Tibial artery (tissue), 4 donors: Measurements from ENCODE around the gene UPP2.

Experiments
- DNase-seq, 2 donors: peaks; one replicate each; pipeline ENCODE4 v3.0.0-alpha.2; 2019
- H3K27ac ChIP-seq, 2 donors: fragments of 200-600 bp; sonication (generic) in 1 of 2; 1 replicate in 1 of 2; 2 replicates in 1 of 2; pipeline ENCODE4 v1.5.1; 2018 to 2019; ENCODE audit warnings: mild to moderate bottlenecking in 1 of 2
- H3K27me3 ChIP-seq, 2 donors: fragments of 200-600 bp; sonication (generic) in 1 of 2; one replicate each; pipeline versions ENCODE4 v1.5.1 to v1.6.0; 2016 to 2019
- H3K36me3 ChIP-seq, 3 donors: fragments of 200-600 bp; sonication (generic) in 2 of 3; one replicate each; pipeline ENCODE4 v1.5.1; 2016 to 2019; ENCODE audit warnings: mild to moderate bottlenecking in 2 of 3
- H3K4me1 ChIP-seq, 4 donors: fragments of 200-600 bp; sonication (generic) in 2 of 4; 1 replicate in 3 of 4; 2 replicates in 1 of 4; pipeline ENCODE4 v1.5.1; 2016 to 2019
- H3K4me3 ChIP-seq, 2 donors: fragments of 200-600 bp; sonication (generic) in 1 of 2; 1 replicate in 1 of 2; 2 replicates in 1 of 2; pipeline ENCODE4 v1.5.1; 2018 to 2019; ENCODE audit warnings: mild to moderate bottlenecking in 2 of 2
- H3K9me3 ChIP-seq, 3 donors: fragments of 200-600 bp; sonication (generic) in 1 of 3; one replicate each; pipeline ENCODE4 v1.5.1; 2016 to 2019
- intact Hi-C: fragments of 100-400 bp; cut with DNase I; formaldehyde crosslinking; loops from one replicate; pipeline ENCODE4 v1.15.0; 2023; ENCODE audit warnings: low total_unique reads
- TF ChIP-seq, protein P1 (sequence below), 2 experiments: fragments of 200-600 bp in 1 of 2; fragments of 450-650 bp in 1 of 2; IDR thresholded peaks; one replicate each; pipeline ENCODE4 v1.5.1; 2017 to 2019; ENCODE audit warnings: antibody characterized with exemption in 2 of 2, mild to moderate bottlenecking in 1 of 2, moderate library complexity in 1 of 2

The UPP2 gene

DNA sequence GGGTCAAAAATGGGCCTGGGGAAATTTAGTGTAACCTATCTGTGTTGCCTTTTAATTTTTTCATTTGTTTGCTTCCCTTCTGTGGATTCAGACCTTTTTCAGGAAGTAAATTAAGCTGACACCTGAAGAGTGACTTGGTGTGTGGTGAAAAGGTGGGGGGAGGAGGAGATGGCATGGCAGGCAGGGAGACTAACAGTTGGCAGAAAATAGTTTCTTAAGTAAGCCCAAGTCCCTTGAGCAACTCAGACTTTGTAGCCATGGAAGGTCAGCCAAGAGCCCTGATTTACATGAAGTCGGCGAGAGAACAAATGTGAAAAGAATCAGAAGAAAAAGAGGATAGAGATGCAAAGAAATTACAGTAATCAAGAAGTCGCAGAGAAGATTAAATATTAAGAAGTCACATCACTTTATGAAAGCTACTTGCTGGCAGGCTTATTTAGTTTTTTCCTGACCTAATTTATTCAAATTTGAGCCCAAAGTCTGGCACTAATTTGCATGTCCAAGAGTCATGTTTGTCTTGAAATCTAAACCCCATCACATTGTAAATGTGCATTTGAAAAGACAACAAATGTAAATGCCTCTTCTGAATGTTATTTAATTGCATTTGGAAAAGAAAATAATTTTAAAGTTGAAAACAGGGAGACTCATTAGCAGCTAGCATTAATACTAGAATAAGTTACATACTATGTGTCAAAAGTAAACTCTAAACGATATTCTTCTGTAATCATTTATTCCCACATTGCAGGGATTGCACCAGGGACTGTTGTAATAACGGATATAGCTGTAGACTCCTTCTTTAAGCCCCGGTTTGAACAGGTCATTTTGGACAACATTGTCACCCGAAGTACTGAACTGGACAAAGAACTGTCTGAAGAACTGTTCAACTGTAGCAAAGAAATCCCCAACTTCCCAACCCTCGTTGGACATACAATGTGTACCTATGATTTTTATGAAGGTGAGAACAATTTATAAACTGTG lies 19.3 kb downstream of the UPP2 start:
- no peak for DNase-seq
- no peak overlapping the region for H3K4me3 ChIP-seq
- intact Hi-C loops: no loop called here
- H3K27me3 ChIP-seq: no peaks in the 10 kb centered on the region
- H3K36me3 ChIP-seq: no peaks in the 10 kb centered on the region
- H3K27ac ChIP-seq: no peak overlapping the region
- no peaks in the 10 kb centered on the region for H3K9me3 ChIP-seq
- H3K4me1 ChIP-seq: no peaks in the 10 kb centered on the region
- TF ChIP-seq, protein P1, sequence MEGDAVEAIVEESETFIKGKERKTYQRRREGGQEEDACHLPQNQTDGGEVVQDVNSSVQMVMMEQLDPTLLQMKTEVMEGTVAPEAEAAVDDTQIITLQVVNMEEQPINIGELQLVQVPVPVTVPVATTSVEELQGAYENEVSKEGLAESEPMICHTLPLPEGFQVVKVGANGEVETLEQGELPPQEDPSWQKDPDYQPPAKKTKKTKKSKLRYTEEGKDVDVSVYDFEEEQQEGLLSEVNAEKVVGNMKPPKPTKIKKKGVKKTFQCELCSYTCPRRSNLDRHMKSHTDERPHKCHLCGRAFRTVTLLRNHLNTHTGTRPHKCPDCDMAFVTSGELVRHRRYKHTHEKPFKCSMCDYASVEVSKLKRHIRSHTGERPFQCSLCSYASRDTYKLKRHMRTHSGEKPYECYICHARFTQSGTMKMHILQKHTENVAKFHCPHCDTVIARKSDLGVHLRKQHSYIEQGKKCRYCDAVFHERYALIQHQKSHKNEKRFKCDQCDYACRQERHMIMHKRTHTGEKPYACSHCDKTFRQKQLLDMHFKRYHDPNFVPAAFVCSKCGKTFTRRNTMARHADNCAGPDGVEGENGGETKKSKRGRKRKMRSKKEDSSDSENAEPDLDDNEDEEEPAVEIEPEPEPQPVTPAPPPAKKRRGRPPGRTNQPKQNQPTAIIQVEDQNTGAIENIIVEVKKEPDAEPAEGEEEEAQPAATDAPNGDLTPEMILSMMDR (IDR thresholded peaks at IDR 0.05): no peak

DNA sequence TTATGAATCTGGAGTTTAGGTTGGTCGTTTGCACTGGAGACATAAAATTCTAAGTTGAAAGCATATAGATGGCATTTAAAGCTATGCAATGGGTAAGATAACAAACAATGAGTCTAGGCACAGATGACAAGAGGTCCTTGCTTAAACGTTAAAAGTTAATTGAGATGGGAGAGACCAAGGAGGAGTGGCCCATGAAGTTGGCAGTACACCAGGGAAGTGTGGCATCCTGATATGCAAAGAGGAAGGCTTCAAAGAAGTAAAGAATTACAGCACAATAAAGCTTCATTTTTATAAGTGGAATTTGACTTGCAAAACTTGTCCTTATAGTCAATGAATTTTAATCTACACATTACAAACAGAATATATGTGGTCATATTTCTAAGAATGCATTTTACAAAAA lies 23.2 kb downstream of the UPP2 start:
- no peak overlapping the region for H3K4me3 ChIP-seq
- no peaks in the 10 kb centered on the region for H3K36me3 ChIP-seq
- H3K9me3 ChIP-seq: no peaks in the 10 kb centered on the region
- H3K27me3 ChIP-seq: no peaks in the 10 kb centered on the region
- intact Hi-C loops: no loop called here
- H3K27ac ChIP-seq: no peak overlapping the region
- no peaks in the 10 kb centered on the region for H3K4me1 ChIP-seq
- no peak for DNase-seq
- TF ChIP-seq, protein P1 (IDR thresholded peaks at IDR 0.05): no peak

DNA sequence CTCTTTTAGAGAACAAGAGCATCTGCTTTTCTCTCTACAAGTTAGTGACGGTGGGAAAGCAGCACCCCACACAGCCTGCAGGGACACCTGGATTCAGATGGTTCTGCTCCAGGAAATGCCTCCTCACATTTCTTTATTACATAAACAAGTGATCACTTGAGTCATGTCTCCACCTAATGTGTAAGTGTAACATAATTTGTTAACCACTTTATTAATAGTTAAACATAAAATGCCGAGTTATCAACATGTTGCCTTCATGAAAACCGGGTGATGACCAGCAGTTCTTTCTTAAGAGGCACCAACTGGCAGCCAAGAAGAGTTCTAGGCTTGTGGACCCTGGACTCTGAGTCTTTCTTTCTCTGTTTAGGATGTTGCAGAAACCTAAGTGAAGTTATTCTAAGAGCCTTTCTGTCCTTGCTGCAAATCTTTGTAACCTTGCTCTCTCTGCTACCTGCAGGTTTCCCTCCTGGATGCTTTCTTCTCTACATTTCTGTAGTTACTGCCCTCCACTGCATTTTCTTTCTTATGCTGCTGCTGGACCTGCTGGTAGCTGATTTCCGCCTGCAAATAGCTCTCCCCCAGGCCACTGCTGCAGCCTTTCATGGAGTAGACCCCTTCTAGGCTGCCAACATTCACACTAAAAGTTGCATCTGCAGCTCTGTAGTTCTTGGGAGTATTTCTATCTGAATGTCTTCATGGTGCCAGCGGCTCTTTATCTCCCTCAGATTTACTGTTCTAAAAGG lies 24.3 kb downstream of the UPP2 start:
- no peaks in the 10 kb centered on the region for H3K4me1 ChIP-seq
- TF ChIP-seq, protein P1 (IDR thresholded peaks at IDR 0.05): no peak
- H3K27me3 ChIP-seq: no peaks in the 10 kb centered on the region
- DNase-seq: no peak
- H3K36me3 ChIP-seq: no peaks in the 10 kb centered on the region
- intact Hi-C loops: no loop called here
- no peak overlapping the region for H3K27ac ChIP-seq
- H3K4me3 ChIP-seq: no peak overlapping the region
- H3K9me3 ChIP-seq: no peaks in the 10 kb centered on the region

GRCh38 chr2:158127380-158127804 lies 25.7 kb downstream of the UPP2 start:
- Histone ChIP-seq H3K27ac (no peak overlapping the region), H3K9me3 (no peaks in the 10 kb centered on the region), H3K27me3 (no peaks in the 10 kb centered on the region), H3K4me1 (no peaks in the 10 kb centered on the region), H3K36me3 (no peaks in the 10 kb centered on the region), H3K4me3 (no peak overlapping the region)
- TF ChIP-seq, protein P1 (IDR thresholded peaks at IDR 0.05): no peak
- intact Hi-C loops: no loop called here
- no peak for DNase-seq

- Histone ChIP-seq H3K9me3 (no peaks in the 10 kb centered on the region), H3K4me3 (no peak overlapping the region), H3K4me1 (no peaks in the 10 kb centered on the region), H3K27ac (no peak overlapping the region), H3K27me3 (no peaks in the 10 kb centered on the region), H3K36me3 (no peaks in the 10 kb centered on the region)
- intact Hi-C loops: no loop called here
- DNase-seq: no peak
- TF ChIP-seq, protein P1 (IDR thresholded peaks at IDR 0.05): no peak
Observed at GRCh38 chr2:158128168-158128973, 26.7 kb downstream of the UPP2 start.
